GM12874 (cell line): ENCODE data around the gene ZNF335.

Experiments
- CTCF ChIP-seq: IDR thresholded peaks from 2 replicates; pipeline ENCODE4 v1.5.1; 2011; ENCODE audit warnings: low read depth, mild to moderate bottlenecking, control low read depth, low read length, moderate library complexity; ENCODE audit not compliant: insufficient read depth

ZNF335 gene

GRCh38 chr20:45924391-45925261 is 47.4 kb downstream of the ZNF335 start:
- TF ChIP-seq CTCF, result no peak

GRCh38 chr20:45921337-45922189 is 50.4 kb downstream of the ZNF335 start:
- no peak for TF ChIP-seq CTCF

GRCh38 chr20:45920462-45921336 is 51.3 kb downstream of the ZNF335 start:
- no peak for TF ChIP-seq CTCF

- TF ChIP-seq CTCF, result no peak
Measured at GRCh38 chr20:45919542-45920399, 52.2 kb downstream of the ZNF335 start.

- TF ChIP-seq CTCF, result no peak
Measured at GRCh38 chr20:45918779-45919537, 53.0 kb downstream of the ZNF335 start.

- no peak for TF ChIP-seq CTCF
Measured at GRCh38 chr20:45918182-45918737, 53.7 kb downstream of the ZNF335 start.
